ENCODE results near the gene STAT3.
A peak's percentile ranks its signal among the peaks of the same experiment; 100 is the strongest.

DNA sequence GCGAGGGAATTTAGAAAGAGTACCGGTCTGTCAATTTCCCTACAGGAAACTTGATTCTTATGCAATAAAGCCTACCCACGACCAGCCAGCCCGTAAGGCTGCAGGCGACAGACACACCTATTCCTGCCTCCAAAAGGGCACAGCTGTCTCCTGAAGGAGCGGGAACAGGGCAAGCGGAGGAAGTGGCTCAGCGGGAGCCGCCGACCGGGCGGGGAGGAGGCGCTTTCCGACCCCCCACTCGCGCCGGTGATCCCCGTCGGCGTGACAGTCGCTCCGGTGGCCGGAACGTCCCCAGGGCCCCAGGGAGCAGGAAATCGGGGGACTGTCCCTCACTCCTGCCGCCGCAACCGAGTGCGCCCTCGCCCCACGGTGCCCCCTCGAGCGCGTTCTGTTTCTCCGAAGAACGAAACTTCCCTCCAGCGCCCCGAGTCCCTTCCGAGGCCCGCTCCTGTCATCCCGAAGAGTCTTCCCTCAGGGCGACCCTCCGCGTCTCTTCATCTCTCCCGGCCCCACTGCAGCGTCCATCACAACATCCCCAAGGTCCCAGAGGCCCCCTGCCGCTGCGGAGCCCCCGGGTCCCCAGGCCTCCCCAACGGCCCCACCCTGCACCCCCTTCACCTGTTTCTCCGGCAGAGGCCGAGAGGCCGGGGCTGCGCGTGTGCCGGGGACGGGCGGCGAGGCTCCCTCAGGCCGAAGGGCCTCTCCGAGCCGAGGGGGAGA lies 421 bp downstream of the STAT3 start:
- TF ChIP-seq RCOR1 (IDR thresholded peaks at IDR 0.05; ENCODE audit: borderline replicate concordance in 1 of 2, low read depth in 2 of 2, low read length in 2 of 2) (no peak), FOXA1 (IDR thresholded peaks at IDR 0.05; ENCODE audit: borderline replicate concordance) (no peak), KDM1A (IDR thresholded peaks at IDR 0.05) (no peak), CHD4 (IDR thresholded peaks at IDR 0.05; ENCODE audit: insufficient read depth, insufficient replicate concordance, low read depth, low read length, poor library complexity, severe bottlenecking) (no peak)
- TF ChIP-seq, protein P1, sequence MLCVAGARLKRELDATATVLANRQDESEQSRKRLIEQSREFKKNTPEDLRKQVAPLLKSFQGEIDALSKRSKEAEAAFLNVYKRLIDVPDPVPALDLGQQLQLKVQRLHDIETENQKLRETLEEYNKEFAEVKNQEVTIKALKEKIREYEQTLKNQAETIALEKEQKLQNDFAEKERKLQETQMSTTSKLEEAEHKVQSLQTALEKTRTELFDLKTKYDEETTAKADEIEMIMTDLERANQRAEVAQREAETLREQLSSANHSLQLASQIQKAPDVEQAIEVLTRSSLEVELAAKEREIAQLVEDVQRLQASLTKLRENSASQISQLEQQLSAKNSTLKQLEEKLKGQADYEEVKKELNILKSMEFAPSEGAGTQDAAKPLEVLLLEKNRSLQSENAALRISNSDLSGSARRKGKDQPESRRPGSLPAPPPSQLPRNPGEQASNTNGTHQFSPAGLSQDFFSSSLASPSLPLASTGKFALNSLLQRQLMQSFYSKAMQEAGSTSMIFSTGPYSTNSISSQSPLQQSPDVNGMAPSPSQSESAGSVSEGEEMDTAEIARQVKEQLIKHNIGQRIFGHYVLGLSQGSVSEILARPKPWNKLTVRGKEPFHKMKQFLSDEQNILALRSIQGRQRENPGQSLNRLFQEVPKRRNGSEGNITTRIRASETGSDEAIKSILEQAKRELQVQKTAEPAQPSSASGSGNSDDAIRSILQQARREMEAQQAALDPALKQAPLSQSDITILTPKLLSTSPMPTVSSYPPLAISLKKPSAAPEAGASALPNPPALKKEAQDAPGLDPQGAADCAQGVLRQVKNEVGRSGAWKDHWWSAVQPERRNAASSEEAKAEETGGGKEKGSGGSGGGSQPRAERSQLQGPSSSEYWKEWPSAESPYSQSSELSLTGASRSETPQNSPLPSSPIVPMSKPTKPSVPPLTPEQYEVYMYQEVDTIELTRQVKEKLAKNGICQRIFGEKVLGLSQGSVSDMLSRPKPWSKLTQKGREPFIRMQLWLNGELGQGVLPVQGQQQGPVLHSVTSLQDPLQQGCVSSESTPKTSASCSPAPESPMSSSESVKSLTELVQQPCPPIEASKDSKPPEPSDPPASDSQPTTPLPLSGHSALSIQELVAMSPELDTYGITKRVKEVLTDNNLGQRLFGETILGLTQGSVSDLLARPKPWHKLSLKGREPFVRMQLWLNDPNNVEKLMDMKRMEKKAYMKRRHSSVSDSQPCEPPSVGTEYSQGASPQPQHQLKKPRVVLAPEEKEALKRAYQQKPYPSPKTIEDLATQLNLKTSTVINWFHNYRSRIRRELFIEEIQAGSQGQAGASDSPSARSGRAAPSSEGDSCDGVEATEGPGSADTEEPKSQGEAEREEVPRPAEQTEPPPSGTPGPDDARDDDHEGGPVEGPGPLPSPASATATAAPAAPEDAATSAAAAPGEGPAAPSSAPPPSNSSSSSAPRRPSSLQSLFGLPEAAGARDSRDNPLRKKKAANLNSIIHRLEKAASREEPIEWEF (CRISPR knock-in tag; IDR thresholded peaks at IDR 0.05): no peak
- TF ChIP-seq, protein P2, sequence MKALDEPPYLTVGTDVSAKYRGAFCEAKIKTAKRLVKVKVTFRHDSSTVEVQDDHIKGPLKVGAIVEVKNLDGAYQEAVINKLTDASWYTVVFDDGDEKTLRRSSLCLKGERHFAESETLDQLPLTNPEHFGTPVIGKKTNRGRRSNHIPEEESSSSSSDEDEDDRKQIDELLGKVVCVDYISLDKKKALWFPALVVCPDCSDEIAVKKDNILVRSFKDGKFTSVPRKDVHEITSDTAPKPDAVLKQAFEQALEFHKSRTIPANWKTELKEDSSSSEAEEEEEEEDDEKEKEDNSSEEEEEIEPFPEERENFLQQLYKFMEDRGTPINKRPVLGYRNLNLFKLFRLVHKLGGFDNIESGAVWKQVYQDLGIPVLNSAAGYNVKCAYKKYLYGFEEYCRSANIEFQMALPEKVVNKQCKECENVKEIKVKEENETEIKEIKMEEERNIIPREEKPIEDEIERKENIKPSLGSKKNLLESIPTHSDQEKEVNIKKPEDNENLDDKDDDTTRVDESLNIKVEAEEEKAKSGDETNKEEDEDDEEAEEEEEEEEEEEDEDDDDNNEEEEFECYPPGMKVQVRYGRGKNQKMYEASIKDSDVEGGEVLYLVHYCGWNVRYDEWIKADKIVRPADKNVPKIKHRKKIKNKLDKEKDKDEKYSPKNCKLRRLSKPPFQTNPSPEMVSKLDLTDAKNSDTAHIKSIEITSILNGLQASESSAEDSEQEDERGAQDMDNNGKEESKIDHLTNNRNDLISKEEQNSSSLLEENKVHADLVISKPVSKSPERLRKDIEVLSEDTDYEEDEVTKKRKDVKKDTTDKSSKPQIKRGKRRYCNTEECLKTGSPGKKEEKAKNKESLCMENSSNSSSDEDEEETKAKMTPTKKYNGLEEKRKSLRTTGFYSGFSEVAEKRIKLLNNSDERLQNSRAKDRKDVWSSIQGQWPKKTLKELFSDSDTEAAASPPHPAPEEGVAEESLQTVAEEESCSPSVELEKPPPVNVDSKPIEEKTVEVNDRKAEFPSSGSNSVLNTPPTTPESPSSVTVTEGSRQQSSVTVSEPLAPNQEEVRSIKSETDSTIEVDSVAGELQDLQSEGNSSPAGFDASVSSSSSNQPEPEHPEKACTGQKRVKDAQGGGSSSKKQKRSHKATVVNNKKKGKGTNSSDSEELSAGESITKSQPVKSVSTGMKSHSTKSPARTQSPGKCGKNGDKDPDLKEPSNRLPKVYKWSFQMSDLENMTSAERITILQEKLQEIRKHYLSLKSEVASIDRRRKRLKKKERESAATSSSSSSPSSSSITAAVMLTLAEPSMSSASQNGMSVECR (CRISPR knock-in tag; IDR thresholded peaks at IDR 0.05): peak; percentile 54
